Activated naive CD4-positive, alpha-beta T cell treated with anti-CD3 and anti-CD28 coated beads, Interleukin-2, amount 50 U/mL, for 24 hours (primary cell): Measurements from ENCODE around the gene MAPKAP1.

Experiments
- H3K27ac Mint-ChIP-seq: one replicate; pipeline ENCODE4 v1.8.0; 2021; ENCODE audit warnings: mild to moderate bottlenecking, mixed read lengths
- H3K27me3 Mint-ChIP-seq: one replicate; pipeline ENCODE4 v1.8.0; 2021; ENCODE audit warnings: mixed read lengths
- H3K36me3 Mint-ChIP-seq: one replicate; pipeline ENCODE4 v1.8.0; 2021; ENCODE audit warnings: mixed read lengths
- H3K4me1 Mint-ChIP-seq: one replicate; pipeline ENCODE4 v1.8.0; 2021; ENCODE audit warnings: mixed read lengths
- H3K4me3 Mint-ChIP-seq: one replicate; pipeline ENCODE4 v1.8.0; 2021; ENCODE audit warnings: mild to moderate bottlenecking, mixed read lengths
- H3K9me3 Mint-ChIP-seq: one replicate; pipeline ENCODE4 v1.8.0; 2021; ENCODE audit warnings: mixed read lengths

MAPKAP1 gene

DNA sequence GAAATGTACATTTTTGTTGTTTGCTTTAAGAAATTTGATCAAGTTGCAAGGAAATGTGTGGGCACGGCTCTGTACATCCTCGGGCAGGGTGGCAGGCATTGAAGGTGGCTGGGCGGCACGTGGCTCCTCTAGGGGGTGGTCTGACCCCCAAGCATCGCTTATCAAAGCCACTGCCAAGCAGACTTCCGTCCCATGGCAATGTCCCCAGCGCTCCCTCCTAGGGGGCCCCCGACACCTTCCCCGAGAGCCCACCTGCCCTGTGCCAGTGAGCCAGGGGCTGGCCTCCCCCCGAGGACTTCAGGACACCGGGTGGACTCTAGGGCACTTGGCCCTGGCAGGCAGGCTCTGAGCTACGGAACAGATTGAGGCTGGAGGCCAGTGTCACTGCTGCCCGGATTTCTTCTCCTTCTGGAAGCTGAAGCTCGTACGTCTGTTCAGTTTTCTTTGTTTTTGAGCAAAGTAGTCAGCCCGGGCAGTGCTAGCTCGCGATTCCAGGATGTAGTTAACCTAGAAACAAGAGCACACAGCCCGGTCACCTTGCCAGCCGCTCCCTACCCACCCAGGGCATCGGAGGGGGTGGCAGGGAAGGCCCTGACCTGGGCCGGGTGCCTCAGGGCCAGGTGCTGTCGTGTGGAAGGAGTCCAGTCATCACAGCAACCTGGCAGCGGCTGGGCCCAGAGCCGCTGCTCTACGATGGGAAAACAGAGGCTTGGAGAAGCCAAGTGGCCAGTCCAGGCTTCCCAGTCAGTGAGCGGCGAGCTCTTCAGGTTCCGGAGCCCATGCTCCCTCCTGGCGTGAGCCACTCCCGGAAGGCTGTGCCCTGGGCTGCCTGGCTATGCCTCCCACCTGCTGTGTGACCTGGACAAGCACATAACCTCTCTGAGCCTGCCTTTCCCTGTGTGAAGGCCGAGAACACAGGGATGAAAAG is 268.2 kb downstream of the MAPKAP1 start:
- Mint-ChIP-seq H3K36me3 (peaks cover 15% of the 10 kb centered on the region), H3K27me3 (no peaks in the 10 kb centered on the region), H3K4me3 (no peak overlapping the region), H3K4me1 (no peaks in the 10 kb centered on the region), H3K27ac (no peak overlapping the region), H3K9me3 (no peaks in the 10 kb centered on the region)

- Mint-ChIP-seq H3K36me3 (peaks cover 14% of the 10 kb centered on the region), H3K27ac (no peak overlapping the region)
These were observed 269.2 kb downstream of the MAPKAP1 start for GRCh38 chr9:125437771-125438221.

GRCh38 chr9:125436613-125437443 is 270.2 kb downstream of the MAPKAP1 start:
- Mint-ChIP-seq H3K27me3 (no peaks in the 10 kb centered on the region), H3K27ac (no peak overlapping the region), H3K4me3 (no peak overlapping the region), H3K36me3 (peaks cover 12% of the 10 kb centered on the region), H3K9me3 (no peaks in the 10 kb centered on the region), H3K4me1 (no peaks in the 10 kb centered on the region)

More at GRCh38 chr9:125437771-125438221, 269.2 kb downstream of the MAPKAP1 start:
- Mint-ChIP-seq H3K4me1 (no peaks in the 10 kb centered on the region), H3K4me3 (no peak overlapping the region), H3K9me3 (no peaks in the 10 kb centered on the region), H3K27me3 (no peaks in the 10 kb centered on the region)

GRCh38 chr9:125435776-125436612 is 271.0 kb downstream of the MAPKAP1 start:
- Mint-ChIP-seq H3K27ac (no peak overlapping the region), H3K4me3 (no peak overlapping the region), H3K9me3 (no peaks in the 10 kb centered on the region), H3K4me1 (no peaks in the 10 kb centered on the region), H3K36me3 (peaks cover 6% of the 10 kb centered on the region), H3K27me3 (no peaks in the 10 kb centered on the region)

DNA sequence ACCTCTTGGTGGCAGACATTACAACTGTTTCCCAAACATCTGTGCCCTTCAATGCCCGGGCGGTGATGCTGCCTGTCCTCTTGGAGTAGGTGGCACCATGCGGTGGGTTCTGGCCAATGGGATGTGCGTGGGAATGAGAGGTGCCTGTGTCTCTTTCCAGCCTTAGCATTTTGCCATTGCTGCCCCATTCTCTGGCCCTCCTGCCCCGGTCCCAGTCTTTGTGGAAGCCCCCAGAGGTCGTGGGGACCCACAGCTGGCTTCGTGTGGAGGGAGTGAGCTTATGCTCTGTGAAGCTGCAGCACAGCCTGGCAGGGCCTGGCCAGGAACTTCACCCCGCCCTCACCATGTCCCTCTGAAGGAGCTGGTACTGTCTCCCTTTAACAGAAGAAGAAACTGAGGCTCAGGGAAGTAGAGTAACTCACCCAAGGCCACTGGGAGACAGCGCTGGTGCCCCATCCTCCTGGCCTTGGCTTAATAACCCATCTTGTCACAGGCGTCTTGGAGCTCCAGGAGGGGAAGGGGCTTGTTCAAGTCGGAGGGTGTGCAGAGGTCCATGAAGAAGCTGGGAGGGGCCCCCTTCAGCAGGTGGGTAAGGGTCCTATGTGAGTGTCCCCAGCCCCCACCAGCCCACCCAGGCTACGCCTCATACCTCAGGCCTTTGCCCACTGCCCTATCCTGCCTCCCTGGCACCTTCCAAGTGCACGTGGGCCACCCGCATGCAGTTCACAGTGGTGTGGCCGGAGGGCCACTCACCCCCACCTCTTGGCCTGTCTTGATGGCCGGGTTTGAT is 271.8 kb downstream of the MAPKAP1 start:
- no peaks in the 10 kb centered on the region for H3K9me3 Mint-ChIP-seq
- H3K4me3 Mint-ChIP-seq, result no peak overlapping the region
- no peaks in the 10 kb centered on the region for H3K27me3 Mint-ChIP-seq
- peaks cover 5% of the 10 kb centered on the region for H3K36me3 Mint-ChIP-seq
- no peak overlapping the region for H3K27ac Mint-ChIP-seq
- no peaks in the 10 kb centered on the region for H3K4me1 Mint-ChIP-seq

DNA sequence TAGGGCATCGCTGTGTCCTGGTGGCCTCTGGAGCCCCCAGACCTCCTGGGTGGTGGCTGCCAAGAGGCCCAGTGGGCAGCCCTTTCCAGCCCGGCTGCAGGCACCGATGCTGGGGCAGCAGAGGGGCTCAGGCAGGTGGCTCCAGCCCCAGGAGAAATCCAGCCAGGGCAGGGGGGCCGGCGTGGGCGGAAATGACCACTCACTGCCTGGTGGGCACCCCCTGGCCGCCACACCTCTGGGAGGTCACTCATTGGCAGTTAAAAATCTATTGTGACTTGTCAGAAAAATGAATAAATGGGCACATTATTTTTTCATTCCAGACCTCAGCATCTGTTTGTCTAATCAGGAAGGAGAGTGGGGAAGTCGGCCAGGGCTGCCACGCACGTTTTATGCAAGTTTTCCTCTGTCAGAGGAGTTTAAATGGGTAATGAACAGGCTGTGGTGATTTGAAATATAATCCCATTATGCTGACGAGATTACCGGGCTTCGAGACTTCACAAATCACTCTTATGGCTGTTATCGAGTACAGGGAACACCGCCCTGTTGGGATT is 273.5 kb downstream of the MAPKAP1 start:
- no peaks in the 10 kb centered on the region for H3K9me3 Mint-ChIP-seq
- peaks cover 3% of the 10 kb centered on the region for H3K36me3 Mint-ChIP-seq
- no peaks in the 10 kb centered on the region for H3K4me1 Mint-ChIP-seq
- H3K27ac Mint-ChIP-seq, result no peak overlapping the region
- no peaks in the 10 kb centered on the region for H3K27me3 Mint-ChIP-seq
- H3K4me3 Mint-ChIP-seq, result no peak overlapping the region

DNA sequence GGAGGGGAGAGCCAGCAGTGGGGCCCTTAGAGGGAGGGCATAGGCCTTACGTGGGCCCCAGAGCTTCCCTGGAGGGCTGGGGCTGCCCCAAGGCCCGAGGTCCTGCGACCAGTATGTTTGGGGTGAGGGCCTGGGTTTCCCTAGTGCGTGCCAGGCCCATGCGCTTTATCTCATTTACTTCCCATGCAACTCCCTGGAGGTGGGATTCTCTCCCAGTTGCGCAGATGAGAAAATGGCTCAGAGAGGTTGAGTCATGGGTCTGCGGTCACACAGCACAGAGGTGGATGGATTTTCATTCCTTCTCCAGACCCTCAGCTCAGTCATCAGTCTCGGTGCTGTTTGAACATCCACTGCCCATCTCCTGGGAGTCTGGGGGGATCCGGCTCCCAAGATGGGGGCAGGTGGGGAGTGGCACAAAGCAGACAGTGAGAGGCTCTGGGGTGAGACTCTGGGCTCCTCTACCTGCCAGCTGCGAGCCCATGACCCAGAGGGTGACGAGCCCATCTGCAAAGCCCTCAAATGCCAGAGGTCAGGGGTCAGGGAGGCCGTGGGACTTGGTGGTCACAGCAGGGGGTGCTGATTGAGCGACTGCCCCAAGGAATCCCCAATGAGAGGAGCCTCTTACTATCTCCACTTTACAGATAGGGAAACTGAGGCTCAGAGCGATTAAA is 274.2 kb downstream of the MAPKAP1 start:
- Mint-ChIP-seq H3K27ac (no peak overlapping the region), H3K36me3 (no peaks in the 10 kb centered on the region), H3K4me3 (no peak overlapping the region), H3K9me3 (no peaks in the 10 kb centered on the region), H3K27me3 (no peaks in the 10 kb centered on the region), H3K4me1 (no peaks in the 10 kb centered on the region)

- H3K27ac Mint-ChIP-seq, result no peak overlapping the region
- no peak overlapping the region for H3K4me3 Mint-ChIP-seq
These were observed 275.2 kb downstream of the MAPKAP1 start for GRCh38 chr9:125431741-125432271.

DNA sequence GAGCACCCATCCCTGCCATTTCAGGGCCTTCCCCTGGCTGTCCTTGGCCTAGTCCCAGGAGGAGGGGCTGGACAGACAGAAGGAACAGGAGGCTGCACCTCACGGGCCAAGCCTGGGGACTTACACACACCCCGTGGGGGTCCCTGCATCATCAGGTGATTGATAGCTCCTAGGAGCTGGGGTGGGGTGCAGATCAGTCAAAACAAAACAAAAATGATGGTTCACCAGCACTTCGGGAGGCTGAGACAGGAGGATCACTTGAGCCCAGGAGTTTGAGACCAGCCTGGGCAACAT is 276.0 kb downstream of the MAPKAP1 start:
- no peak overlapping the region for H3K4me3 Mint-ChIP-seq
- H3K4me1 Mint-ChIP-seq, result no peaks in the 10 kb centered on the region
- no peaks in the 10 kb centered on the region for H3K9me3 Mint-ChIP-seq
- no peaks in the 10 kb centered on the region for H3K27me3 Mint-ChIP-seq
- H3K36me3 Mint-ChIP-seq, result no peaks in the 10 kb centered on the region
- no peak overlapping the region for H3K27ac Mint-ChIP-seq

More at GRCh38 chr9:125431741-125432271, 275.2 kb downstream of the MAPKAP1 start:
- H3K4me1 Mint-ChIP-seq, result no peaks in the 10 kb centered on the region
- H3K36me3 Mint-ChIP-seq, result no peaks in the 10 kb centered on the region
- H3K9me3 Mint-ChIP-seq, result no peaks in the 10 kb centered on the region
- no peaks in the 10 kb centered on the region for H3K27me3 Mint-ChIP-seq

DNA sequence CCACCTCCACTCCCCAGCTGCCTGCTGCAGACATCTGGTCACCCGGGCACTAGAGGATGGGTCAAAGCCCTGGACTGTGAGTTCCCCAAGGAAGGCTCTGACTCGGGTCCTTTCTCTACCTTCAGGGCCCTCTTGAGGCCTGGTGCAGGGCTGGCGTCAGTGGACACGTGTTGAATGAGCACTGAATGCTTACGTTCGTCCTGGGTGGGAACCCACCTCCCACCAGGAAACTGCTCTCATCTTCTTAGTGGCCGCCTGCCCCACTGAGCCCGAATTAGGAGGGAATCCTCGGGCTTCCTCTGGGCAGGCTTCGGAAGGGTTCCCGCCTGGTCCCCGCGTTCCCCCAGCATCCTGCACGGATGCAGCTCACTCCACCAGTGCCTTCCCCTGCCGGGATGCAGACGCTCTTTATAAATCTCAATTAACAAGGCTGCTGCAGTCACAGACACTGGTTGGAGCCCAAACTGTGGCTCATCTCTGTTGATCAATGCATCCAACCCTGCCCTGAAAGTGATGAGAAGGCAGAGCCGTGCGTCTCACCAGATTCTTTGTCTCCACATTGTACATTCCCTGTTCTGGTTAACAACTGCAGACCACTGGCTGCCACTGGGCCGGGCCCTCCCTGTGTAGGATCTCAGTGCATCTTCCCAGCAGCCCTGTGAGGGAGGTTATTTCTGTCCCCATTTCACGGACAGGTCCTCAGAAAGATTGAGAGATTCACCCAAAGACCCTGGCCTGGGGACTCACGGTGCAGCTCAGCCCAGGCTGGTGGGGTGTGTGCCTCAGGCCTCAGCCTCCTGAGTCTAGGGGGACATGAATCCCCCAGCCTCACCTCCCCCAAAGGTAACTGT is 276.6 kb downstream of the MAPKAP1 start:
- Mint-ChIP-seq H3K4me3 (no peak overlapping the region), H3K4me1 (no peaks in the 10 kb centered on the region), H3K27me3 (no peaks in the 10 kb centered on the region), H3K9me3 (no peaks in the 10 kb centered on the region), H3K27ac (no peak overlapping the region), H3K36me3 (no peaks in the 10 kb centered on the region)

- Mint-ChIP-seq H3K36me3 (no peaks in the 10 kb centered on the region), H3K27ac (no peak overlapping the region), H3K9me3 (no peaks in the 10 kb centered on the region), H3K4me3 (no peak overlapping the region), H3K4me1 (no peaks in the 10 kb centered on the region), H3K27me3 (no peaks in the 10 kb centered on the region)
These were observed 277.4 kb downstream of the MAPKAP1 start for GRCh38 chr9:125429476-125430160.

- Mint-ChIP-seq H3K27ac (no peak overlapping the region), H3K36me3 (no peaks in the 10 kb centered on the region), H3K9me3 (no peaks in the 10 kb centered on the region), H3K27me3 (no peaks in the 10 kb centered on the region), H3K4me1 (no peaks in the 10 kb centered on the region), H3K4me3 (no peak overlapping the region)
These were observed 278.0 kb downstream of the MAPKAP1 start for GRCh38 chr9:125428902-125429467.
